Neural cell (in vitro differentiated cells): ENCODE data around the gene GATB. TPM values are rescaled to one million over a fixed set of nuclear protein-coding genes. Genes with fewer than 3 reads are reported as not detected.
A peak's percentile ranks its signal among the peaks of the same experiment; 100 is the strongest.

Source experiments
- H2AFZ ChIP-seq: fragments of 200-600, 300-800 bp; sonication (generic), shearing (Covaris generic); 2 replicates; pipeline ENCODE4 v1.6.0; 2014; ENCODE audit warnings: low read depth, mild to moderate bottlenecking, antibody characterized with exemption, low read length, moderate library complexity
- H3F3A ChIP-seq: fragments of 200-600 bp; shearing (Covaris generic); 2 replicates; pipeline ENCODE4 v1.6.1; 2016; ENCODE audit warnings: mild to moderate bottlenecking, moderate library complexity, mixed read lengths, antibody characterized with exemption, low read length; ENCODE audit not compliant: insufficient read depth, poor library complexity, severe bottlenecking
- H3K27ac ChIP-seq: fragments of 200-600, 300-800 bp; sonication (generic), shearing (Covaris generic); 2 replicates; pipeline ENCODE4 v1.5.1; 2014; ENCODE audit warnings: mild to moderate bottlenecking, low read length, moderate library complexity
- H3K27me3 ChIP-seq: fragments of 300-800, 200-600 bp; sonication (generic), shearing (Covaris generic); 2 replicates; pipeline ENCODE4 v1.6.0; 2014; ENCODE audit warnings: mild to moderate bottlenecking, low read depth, low read length, moderate library complexity; ENCODE audit not compliant: insufficient read depth
- H3K36me3 ChIP-seq: fragments of 300-800, 200-600 bp; sonication (generic), shearing (Covaris generic); 2 replicates; pipeline ENCODE4 v1.5.1; 2014; ENCODE audit warnings: mild to moderate bottlenecking, antibody characterized with exemption, low read length, moderate library complexity; ENCODE audit not compliant: insufficient read depth
- H3K4me2 ChIP-seq: fragments of 300-800, 200-600 bp; sonication (generic), shearing (Covaris generic); 2 replicates; pipeline ENCODE4 v1.6.0; 2014; ENCODE audit warnings: mild to moderate bottlenecking, low read length
- H3K4me3 ChIP-seq: fragments of 300-800, 200-600 bp; sonication (generic), shearing (Covaris generic); 2 replicates; pipeline ENCODE4 v1.5.1; 2014; ENCODE audit warnings: mild to moderate bottlenecking, low read length, moderate library complexity
- H3K79me2 ChIP-seq: fragments of 200-600 bp; shearing (Covaris generic); replicated peaks from 2 replicates; pipeline ENCODE4 v1.6.0; 2014; ENCODE audit warnings: mild to moderate bottlenecking, low read length, moderate library complexity; ENCODE audit not compliant: insufficient read depth
- H3K9ac ChIP-seq: fragments of 300-800, 200-600 bp; sonication (generic), shearing (Covaris generic); 2 replicates; pipeline ENCODE4 v1.6.1; 2016; ENCODE audit warnings: mild to moderate bottlenecking, low read length, mixed read lengths
- H3K9me2 ChIP-seq: fragments of 200-600 bp; shearing (Covaris generic); 2 replicates; pipeline ENCODE4 v1.6.1; 2016; ENCODE audit warnings: mild to moderate bottlenecking, low read length, mixed read lengths; ENCODE audit not compliant: insufficient read depth
- H3K9me3 ChIP-seq: fragments of 200-600, 300-800 bp; sonication (generic), shearing (Covaris generic); 2 replicates; pipeline ENCODE4 v1.6.1; 2016; ENCODE audit warnings: mild to moderate bottlenecking, mixed run types, low read length, moderate library complexity, mixed read lengths
- H4K20me1 ChIP-seq: fragments of 200-600 bp; shearing (Covaris generic); 2 replicates; pipeline ENCODE4 v1.6.1; 2016; ENCODE audit warnings: mild to moderate bottlenecking, mixed run types; ENCODE audit not compliant: insufficient read depth
- EP300 ChIP-seq: fragments of 450-650 bp; conservative IDR thresholded peaks from 2 replicates; pipeline ENCODE4 v1.6.1; 2014; ENCODE audit warnings: antibody characterized with exemption, mild to moderate bottlenecking, moderate library complexity; ENCODE audit not compliant: poor library complexity, severe bottlenecking
- EZH2 ChIP-seq: fragments of 200-600, 300-800 bp; shearing (Covaris generic), sonication (generic); IDR thresholded peaks from 2 replicates; pipeline ENCODE4 v1.6.1; 2014; ENCODE audit warnings: antibody characterized with exemption, low read length, borderline replicate concordance, mild to moderate bottlenecking; ENCODE audit not compliant: insufficient read depth, poor library complexity, severe bottlenecking
- MXI1 ChIP-seq: fragments of 450-650 bp; conservative IDR thresholded peaks from 2 replicates; pipeline ENCODE4 v1.6.1; 2014; ENCODE audit warnings: antibody characterized with exemption, mild to moderate bottlenecking; ENCODE audit not compliant: poor library complexity, severe bottlenecking
- POLR2AphosphoS5 ChIP-seq: IDR thresholded peaks from 2 replicates; pipeline ENCODE4 v1.6.1; 2012
- RAD21 ChIP-seq: fragments of 450-650 bp; conservative IDR thresholded peaks from 2 replicates; pipeline ENCODE4 v1.6.1; 2014; ENCODE audit warnings: antibody characterized with exemption, mild to moderate bottlenecking, moderate library complexity
- SMC3 ChIP-seq: fragments of 450-650 bp; conservative IDR thresholded peaks from 2 replicates; pipeline ENCODE4 v1.6.1; 2014; ENCODE audit warnings: antibody characterized with exemption, mild to moderate bottlenecking, moderate library complexity; ENCODE audit not compliant: poor library complexity
- TAF1 ChIP-seq: IDR thresholded peaks from 2 replicates; pipeline ENCODE4 v1.6.1; 2012; ENCODE audit warnings: low read depth
- polyA plus RNA-seq: library from polyadenylated mRNA; depleted of rRNA; stranded (reverse); fragments of >200 nt; gene quantifications from 2 replicates; pipeline ENCODE4 v1.2.3, GENCODE V29; 2014
- TF ChIP-seq, protein P1 (sequence below): fragments of 450-650 bp; IDR thresholded peaks from 2 replicates; pipeline ENCODE4 v1.5.1; 2014; ENCODE audit warnings: antibody characterized with exemption, mild to moderate bottlenecking, moderate library complexity; ENCODE audit not compliant: poor library complexity, severe bottlenecking
- TF ChIP-seq, protein P2 (sequence below): IDR thresholded peaks from 2 replicates; pipeline ENCODE4 v1.6.1; 2012; ENCODE audit warnings: borderline replicate concordance

Gene GATB
- polyA plus RNA-seq, 1 donor from 2014 or later, result 15.3 TPM

DNA sequence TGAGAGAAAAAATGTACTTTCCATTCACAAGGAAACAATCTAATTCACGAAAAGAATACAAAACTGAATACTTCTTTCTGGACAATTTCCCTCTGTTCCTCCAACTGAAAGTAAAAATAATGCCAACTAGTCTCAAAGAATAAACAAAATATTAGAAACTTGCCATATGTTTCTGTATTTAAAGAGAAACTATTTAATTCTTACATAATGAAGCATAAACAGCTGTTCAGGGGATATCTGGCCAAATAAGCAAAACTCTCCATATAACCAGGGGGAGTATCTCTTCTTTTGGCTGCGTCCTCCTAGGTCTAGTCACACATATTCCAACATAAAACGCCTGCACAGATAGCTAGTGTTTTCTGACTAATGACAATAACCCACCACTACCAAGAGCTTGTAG, 805 bp downstream of the GATB start:
- Histone ChIP-seq H2AFZ (peak overlapping the region; percentile 48), H3K9me3 (no peaks in the 10 kb centered on the region), H4K20me1 (no peaks in the 10 kb centered on the region), H3K36me3 (no peaks in the 10 kb centered on the region), H3K4me2 (peak overlapping the region; percentile 86), H3K9ac (peak overlapping the region; percentile 70), H3K9me2 (no peaks in the 10 kb centered on the region), H3F3A (no peaks in the 10 kb centered on the region), H3K27ac (peak overlapping the region; percentile 55), H3K79me2 (no peaks in the 10 kb centered on the region), H3K4me3 (peak overlapping the region; percentile 72), H3K27me3 (no peaks in the 10 kb centered on the region)
- TF ChIP-seq SMC3 (no peak), RAD21 (no peak), EZH2 (no peak)
- TF ChIP-seq, protein P1, sequence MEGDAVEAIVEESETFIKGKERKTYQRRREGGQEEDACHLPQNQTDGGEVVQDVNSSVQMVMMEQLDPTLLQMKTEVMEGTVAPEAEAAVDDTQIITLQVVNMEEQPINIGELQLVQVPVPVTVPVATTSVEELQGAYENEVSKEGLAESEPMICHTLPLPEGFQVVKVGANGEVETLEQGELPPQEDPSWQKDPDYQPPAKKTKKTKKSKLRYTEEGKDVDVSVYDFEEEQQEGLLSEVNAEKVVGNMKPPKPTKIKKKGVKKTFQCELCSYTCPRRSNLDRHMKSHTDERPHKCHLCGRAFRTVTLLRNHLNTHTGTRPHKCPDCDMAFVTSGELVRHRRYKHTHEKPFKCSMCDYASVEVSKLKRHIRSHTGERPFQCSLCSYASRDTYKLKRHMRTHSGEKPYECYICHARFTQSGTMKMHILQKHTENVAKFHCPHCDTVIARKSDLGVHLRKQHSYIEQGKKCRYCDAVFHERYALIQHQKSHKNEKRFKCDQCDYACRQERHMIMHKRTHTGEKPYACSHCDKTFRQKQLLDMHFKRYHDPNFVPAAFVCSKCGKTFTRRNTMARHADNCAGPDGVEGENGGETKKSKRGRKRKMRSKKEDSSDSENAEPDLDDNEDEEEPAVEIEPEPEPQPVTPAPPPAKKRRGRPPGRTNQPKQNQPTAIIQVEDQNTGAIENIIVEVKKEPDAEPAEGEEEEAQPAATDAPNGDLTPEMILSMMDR, result no peak

DNA sequence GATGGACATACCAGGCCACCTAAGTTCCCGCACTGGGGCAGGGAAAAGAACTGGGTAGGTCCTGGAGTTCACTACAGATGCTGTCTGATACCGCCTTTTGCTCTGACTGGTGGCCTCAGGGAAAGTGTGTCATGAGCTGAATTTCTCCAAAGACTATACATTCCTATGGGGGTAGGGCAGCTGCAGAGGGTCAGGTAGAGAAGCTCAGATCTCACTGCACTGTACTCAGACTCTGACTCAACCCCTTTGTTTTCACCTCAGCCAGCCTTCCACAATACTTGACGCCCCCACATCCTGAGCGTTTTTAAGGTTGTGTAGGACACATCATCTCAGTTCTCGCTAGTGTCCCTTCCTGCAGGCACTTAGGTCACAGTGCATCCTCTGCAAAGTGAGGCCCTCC, 7.8 kb downstream of the GATB start:
- Histone ChIP-seq H3K36me3 (no peaks in the 10 kb centered on the region), H3F3A (no peaks in the 10 kb centered on the region), H3K27me3 (no peaks in the 10 kb centered on the region), H3K27ac (no peak overlapping the region), H3K9me3 (no peaks in the 10 kb centered on the region), H3K4me3 (no peak overlapping the region), H3K79me2 (no peaks in the 10 kb centered on the region), H3K9me2 (no peaks in the 10 kb centered on the region), H3K9ac (no peak overlapping the region), H2AFZ (no peak overlapping the region), H4K20me1 (no peaks in the 10 kb centered on the region), H3K4me2 (no peak overlapping the region)
- TF ChIP-seq EP300, result no peak
- TF ChIP-seq EZH2, result no peak
- no peak for TF ChIP-seq POLR2AphosphoS5
- TF ChIP-seq MXI1, result no peak
- no peak for TF ChIP-seq TAF1
- TF ChIP-seq, protein P1, result no peak
- no peak for TF ChIP-seq RAD21
- TF ChIP-seq SMC3, result no peak
- TF ChIP-seq, protein P2, sequence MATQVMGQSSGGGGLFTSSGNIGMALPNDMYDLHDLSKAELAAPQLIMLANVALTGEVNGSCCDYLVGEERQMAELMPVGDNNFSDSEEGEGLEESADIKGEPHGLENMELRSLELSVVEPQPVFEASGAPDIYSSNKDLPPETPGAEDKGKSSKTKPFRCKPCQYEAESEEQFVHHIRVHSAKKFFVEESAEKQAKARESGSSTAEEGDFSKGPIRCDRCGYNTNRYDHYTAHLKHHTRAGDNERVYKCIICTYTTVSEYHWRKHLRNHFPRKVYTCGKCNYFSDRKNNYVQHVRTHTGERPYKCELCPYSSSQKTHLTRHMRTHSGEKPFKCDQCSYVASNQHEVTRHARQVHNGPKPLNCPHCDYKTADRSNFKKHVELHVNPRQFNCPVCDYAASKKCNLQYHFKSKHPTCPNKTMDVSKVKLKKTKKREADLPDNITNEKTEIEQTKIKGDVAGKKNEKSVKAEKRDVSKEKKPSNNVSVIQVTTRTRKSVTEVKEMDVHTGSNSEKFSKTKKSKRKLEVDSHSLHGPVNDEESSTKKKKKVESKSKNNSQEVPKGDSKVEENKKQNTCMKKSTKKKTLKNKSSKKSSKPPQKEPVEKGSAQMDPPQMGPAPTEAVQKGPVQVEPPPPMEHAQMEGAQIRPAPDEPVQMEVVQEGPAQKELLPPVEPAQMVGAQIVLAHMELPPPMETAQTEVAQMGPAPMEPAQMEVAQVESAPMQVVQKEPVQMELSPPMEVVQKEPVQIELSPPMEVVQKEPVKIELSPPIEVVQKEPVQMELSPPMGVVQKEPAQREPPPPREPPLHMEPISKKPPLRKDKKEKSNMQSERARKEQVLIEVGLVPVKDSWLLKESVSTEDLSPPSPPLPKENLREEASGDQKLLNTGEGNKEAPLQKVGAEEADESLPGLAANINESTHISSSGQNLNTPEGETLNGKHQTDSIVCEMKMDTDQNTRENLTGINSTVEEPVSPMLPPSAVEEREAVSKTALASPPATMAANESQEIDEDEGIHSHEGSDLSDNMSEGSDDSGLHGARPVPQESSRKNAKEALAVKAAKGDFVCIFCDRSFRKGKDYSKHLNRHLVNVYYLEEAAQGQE, result no peak
